Tibial nerve (tissue), 4 donors: ENCODE data around the gene LYRM9. TPM values are rescaled to one million over a fixed set of nuclear protein-coding genes. Genes with fewer than 3 reads are reported as not detected.
"Not testable (repeated sequence)": the region's sequence is repeated elsewhere in the genome, so short reads cannot be mapped to it uniquely, and the experiment has no call there.

ENCODE experiments used
- DNase-seq, 2 donors: peaks; one replicate each; pipeline ENCODE4 v3.0.0-alpha.2; 2019; ENCODE audit warnings: low spot score in 2 of 2
- H3K27ac ChIP-seq, 4 donors: fragments of 200-600 bp; sonication (generic) in 3 of 4; one replicate each; pipeline ENCODE4 v1.5.1; 2017 to 2019; ENCODE audit warnings: mild to moderate bottlenecking in 1 of 4
- H3K27me3 ChIP-seq, 2 donors: fragments of 200-600 bp; sonication (generic) in 1 of 2; one replicate each; pipeline versions ENCODE4 v1.5.1 to v1.6.0; 2017 to 2019
- H3K36me3 ChIP-seq, 3 donors: fragments of 200-600 bp; sonication (generic); one replicate each; pipeline ENCODE4 v1.5.1; 2018 to 2019
- H3K4me1 ChIP-seq, 4 donors: fragments of 200-600 bp; sonication (generic) in 3 of 4; one replicate each; pipeline ENCODE4 v1.5.1; 2017 to 2019
- H3K4me3 ChIP-seq, 4 donors: fragments of 200-600 bp; sonication (generic) in 3 of 4; one replicate each; pipeline ENCODE4 v1.5.1; 2017 to 2019; ENCODE audit warnings: mild to moderate bottlenecking in 1 of 4, moderate library complexity in 1 of 4
- H3K9me3 ChIP-seq, 4 donors: fragments of 200-600 bp; sonication (generic) in 3 of 4; one replicate each; pipeline ENCODE4 v1.5.1; 2017 to 2019
- CTCF ChIP-seq, 5 experiments: fragments of 200-600 bp in 3 of 5; fragments of 450-650 bp in 2 of 5; sonication (generic) in 3 of 5; IDR thresholded peaks; one replicate each; pipeline ENCODE4 v1.5.1; 2016 to 2019; ENCODE audit warnings: antibody characterized with exemption in 5 of 5, mild to moderate bottlenecking in 3 of 5, moderate library complexity in 2 of 5
- EP300 ChIP-seq, 2 donors: sonication (generic); formaldehyde crosslinking; IDR thresholded peaks; one replicate each; pipeline ENCODE4 v1.6.1; 2017; ENCODE audit warnings: antibody characterized with exemption in 2 of 2, mild to moderate bottlenecking in 1 of 2
- POLR2A ChIP-seq, 2 donors: fragments of 450-650 bp; IDR thresholded peaks; one replicate each; pipeline ENCODE4 v1.6.1; 2017; ENCODE audit warnings: antibody characterized with exemption in 2 of 2, mild to moderate bottlenecking in 2 of 2, moderate library complexity in 2 of 2
- WGBS, 2 donors: methylation state at CpG; one replicate each; pipeline ENCODE4 v1.1.5; 2018; 5-methylcytosine and 5-hydroxymethylcytosine counted together
- total RNA-seq, 4 donors: library from RNA; depleted of rRNA; stranded (reverse); fragments of >200 nt; gene quantifications; one replicate each; pipeline ENCODE4 v1.1.0, GENCODE V29; 2016

LYRM9 gene
- total RNA-seq, 4 donors from 2014 or later = 34.1 to 49.6 (median 37.7) TPM

DNA sequence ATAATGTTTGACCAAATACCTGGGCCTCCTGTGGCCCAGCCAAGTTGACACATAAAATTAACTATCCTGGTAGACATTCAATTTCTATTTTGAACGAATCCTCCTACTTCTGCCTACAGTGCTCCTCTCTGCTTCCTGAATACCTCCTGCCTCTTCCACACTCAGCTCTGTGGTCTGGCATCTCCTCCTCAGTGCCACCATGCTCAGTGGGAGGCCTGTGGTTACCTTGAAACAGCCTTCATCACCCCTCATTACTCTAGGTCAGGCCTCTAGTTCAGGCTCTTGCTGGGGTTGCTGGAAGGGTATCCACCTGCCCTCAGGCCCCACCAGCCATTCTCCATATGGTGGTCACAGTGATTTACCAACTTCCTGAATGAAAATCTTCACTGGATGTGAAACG is 5.1 kb downstream of the LYRM9 start:
- 77 to 78% methylated on average over 2 of the region's 2 CpGs for WGBS, 2 donors
- no peak overlapping the region for H3K4me3 ChIP-seq
- H3K27ac ChIP-seq = no peak overlapping the region
- peaks cover 0 to 47% (median 7%) of the 10 kb centered on the region in 4 donors for H3K4me1 ChIP-seq
- no peak for DNase-seq
- no peak for TF ChIP-seq POLR2A (IDR thresholded peaks at IDR 0.05)
- TF ChIP-seq EP300 (IDR thresholded peaks at IDR 0.05) = no peak
- TF ChIP-seq CTCF (IDR thresholded peaks at IDR 0.05) = no peak
- H3K36me3 ChIP-seq = no peaks in the 10 kb centered on the region
- H3K9me3 ChIP-seq = no peaks in the 10 kb centered on the region
- no peaks in the 10 kb centered on the region for H3K27me3 ChIP-seq

DNA sequence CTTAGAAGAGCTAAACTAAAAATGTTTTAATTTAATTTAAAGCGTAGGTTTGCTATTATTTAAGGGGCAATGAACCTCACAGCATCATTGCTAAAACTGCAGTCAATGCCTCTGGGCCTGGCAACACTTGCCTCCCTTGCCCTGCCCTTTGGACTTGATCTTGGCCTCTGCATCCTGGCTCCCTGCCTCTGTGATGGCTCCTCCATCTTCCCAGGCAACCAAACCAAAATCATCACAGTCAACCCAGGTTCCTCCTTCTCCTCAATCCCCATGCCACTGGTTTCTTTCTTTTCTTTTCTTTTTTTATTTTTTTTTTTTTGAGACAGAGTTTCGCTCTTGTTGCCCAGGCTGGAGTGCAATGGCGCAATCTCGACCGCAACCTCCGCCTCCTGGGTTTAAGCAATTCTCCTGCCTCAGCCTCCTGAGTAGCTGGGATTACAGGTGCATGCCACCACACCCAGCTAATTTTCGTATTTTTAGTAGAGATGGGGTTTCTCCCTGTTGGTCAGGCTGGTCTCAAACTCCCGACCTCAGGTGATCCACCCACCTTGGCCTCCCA is 6.7 kb downstream of the LYRM9 start:
- DNase-seq, H3K27ac ChIP-seq, H3K9me3 ChIP-seq, H3K4me3 ChIP-seq, H3K27me3 ChIP-seq: not testable (repeated sequence)
- Histone ChIP-seq H3K36me3 (peaks cover 0 to 11% (median 0%) of the 10 kb centered on the region in 3 donors), H3K4me1 (peaks cover 0 to 38% (median 3%) of the 10 kb centered on the region in 4 donors)
- 92 to 94% methylated on average over 7 to 8 of the region's 8 CpGs for WGBS, 2 donors

GRCh38 chr17:27882162-27882840 is 10.9 kb downstream of the LYRM9 start:
- H3K27me3 ChIP-seq = no peaks in the 10 kb centered on the region
- peaks cover 0 to 15% (median 0%) of the 10 kb centered on the region in 4 donors for H3K4me1 ChIP-seq
- WGBS, 2 donors = 64 to 69% methylated on average over 11 of the region's 11 CpGs
- no peak overlapping the region for H3K27ac ChIP-seq
- H3K9me3 ChIP-seq = no peaks in the 10 kb centered on the region
- H3K36me3 ChIP-seq = peaks cover 0 to 39% (median 0%) of the 10 kb centered on the region in 3 donors
- no peak overlapping the region for H3K4me3 ChIP-seq
- no peak for DNase-seq
- TF ChIP-seq POLR2A (IDR thresholded peaks at IDR 0.05) (no peak), CTCF (IDR thresholded peaks at IDR 0.05) (no peak), EP300 (IDR thresholded peaks at IDR 0.05) (no peak)

DNA sequence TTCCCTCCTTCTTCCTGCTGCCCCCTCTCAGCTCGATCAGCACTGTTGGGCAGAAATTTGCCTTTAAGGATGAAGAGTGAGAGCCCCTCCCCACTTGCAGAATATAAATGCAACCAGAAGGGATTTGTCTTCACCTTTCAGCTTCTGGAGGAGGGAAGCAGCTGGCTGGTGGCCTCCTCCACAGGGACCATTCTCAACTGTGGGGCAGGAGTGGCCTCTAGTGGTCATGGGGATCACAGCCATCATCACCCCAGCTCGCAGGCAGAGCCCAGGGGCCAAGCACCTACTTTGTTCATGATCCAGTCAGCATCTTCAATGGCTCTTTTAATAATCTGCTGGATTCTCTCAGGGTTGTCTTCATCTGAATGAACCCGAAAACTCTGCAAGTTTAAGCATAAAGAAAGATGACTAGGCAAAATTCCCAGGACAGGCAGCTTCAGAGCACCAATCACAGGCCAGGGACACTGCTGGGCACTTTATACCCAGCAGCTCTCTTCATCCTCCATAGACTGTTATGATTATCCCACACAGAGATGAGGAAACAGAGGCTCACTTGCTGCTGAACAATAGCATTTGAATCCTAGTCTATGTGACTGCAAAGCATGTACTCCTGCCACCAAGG is 13.1 kb downstream of the LYRM9 start:
- Histone ChIP-seq H3K36me3 (peaks cover 0 to 60% (median 0%) of the 10 kb centered on the region in 3 donors), H3K4me3 (no peak overlapping the region), H3K4me1 (peaks cover 0 to 15% (median 0%) of the 10 kb centered on the region in 4 donors), H3K27me3 (no peaks in the 10 kb centered on the region), H3K9me3 (no peaks in the 10 kb centered on the region), H3K27ac (no peak overlapping the region)
- DNase-seq = peak; percentile 23 to 64
- WGBS, 2 donors = 18 to 35% methylated on average over 3 of the region's 3 CpGs
- peak; percentile 54 to 76 (median 57) for TF ChIP-seq CTCF (IDR thresholded peaks at IDR 0.05)
- no peak for TF ChIP-seq POLR2A (IDR thresholded peaks at IDR 0.05)

- H3K36me3 ChIP-seq = peaks cover 0 to 70% (median 0%) of the 10 kb centered on the region in 3 donors
Measured at GRCh38 chr17:27878776-27879562, 14.2 kb downstream of the LYRM9 start.

More at GRCh38 chr17:27878776-27879562, 14.2 kb downstream of the LYRM9 start:
- no peaks in the 10 kb centered on the region for H3K27me3 ChIP-seq
- no peaks in the 10 kb centered on the region for H3K9me3 ChIP-seq
- H3K27ac ChIP-seq = no peak overlapping the region
- no peak for DNase-seq
- no peak overlapping the region for H3K4me3 ChIP-seq
- no peak for TF ChIP-seq EP300 (IDR thresholded peaks at IDR 0.05)
- TF ChIP-seq CTCF (IDR thresholded peaks at IDR 0.05) = no peak
- TF ChIP-seq POLR2A (IDR thresholded peaks at IDR 0.05) = no peak
- whole genome bisulfite sequencing, 2 donors = 76 to 78% methylated on average over 13 of the region's 13 CpGs
- peaks cover 0 to 15% (median 0%) of the 10 kb centered on the region in 4 donors for H3K4me1 ChIP-seq
